Activated CD8-positive, alpha-beta memory T cell treated with anti-CD3 and anti-CD28 coated beads, Interleukin-2, amount 50 U/mL, for 4 hours (primary cell): ENCODE measurements around the gene APC2.
"Not testable (repeated sequence)": the region's sequence is repeated elsewhere in the genome, so short reads cannot be mapped to it uniquely, and the experiment has no call there.

Experiments used
- DNase-seq: peaks from one replicate; pipeline ENCODE4 v3.0.0-alpha.2; 2020

The APC2 gene

DNA sequence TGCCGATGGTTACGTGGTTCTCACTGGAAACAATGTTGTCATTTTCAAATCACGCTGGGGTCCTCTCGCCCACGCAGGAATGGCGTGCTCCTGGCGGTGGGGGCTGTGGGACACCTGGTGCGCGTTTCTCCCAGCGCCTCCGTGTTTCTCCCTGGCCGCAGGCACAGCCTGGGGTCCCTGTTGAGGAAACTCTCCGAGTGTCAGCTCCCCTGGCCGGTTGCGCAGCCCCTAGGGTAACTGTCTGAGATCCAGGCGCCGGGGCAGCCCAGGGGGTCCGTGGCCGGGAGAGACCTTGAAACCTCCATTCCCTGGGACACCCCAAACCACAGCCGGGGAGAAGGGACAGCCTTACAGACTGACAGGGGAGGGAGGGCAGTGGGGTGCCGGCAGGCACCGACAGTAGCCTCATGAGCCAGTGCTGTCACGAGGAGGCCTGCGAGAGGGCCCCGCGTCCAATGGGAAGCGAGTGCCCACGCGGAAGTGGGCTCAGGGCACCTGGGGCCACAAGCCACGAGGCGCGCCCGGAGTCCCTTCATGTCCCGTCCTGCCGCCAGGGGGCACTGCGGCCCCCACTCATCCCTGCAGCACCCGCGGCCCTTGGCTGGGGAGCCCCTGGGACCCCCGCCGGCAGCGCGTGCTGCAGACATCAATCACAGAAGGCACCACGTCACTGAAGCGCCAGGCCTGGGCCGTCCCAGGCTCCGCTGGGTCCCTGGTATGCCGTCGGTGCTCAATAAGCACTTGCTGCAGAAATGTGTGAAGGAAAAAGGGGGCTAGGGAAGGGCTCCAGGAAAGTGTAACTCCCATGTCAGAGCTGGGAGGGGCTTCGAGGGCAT is 53.4 kb downstream of the APC2 start:
- DNase-seq, result peak; percentile 66

DNA sequence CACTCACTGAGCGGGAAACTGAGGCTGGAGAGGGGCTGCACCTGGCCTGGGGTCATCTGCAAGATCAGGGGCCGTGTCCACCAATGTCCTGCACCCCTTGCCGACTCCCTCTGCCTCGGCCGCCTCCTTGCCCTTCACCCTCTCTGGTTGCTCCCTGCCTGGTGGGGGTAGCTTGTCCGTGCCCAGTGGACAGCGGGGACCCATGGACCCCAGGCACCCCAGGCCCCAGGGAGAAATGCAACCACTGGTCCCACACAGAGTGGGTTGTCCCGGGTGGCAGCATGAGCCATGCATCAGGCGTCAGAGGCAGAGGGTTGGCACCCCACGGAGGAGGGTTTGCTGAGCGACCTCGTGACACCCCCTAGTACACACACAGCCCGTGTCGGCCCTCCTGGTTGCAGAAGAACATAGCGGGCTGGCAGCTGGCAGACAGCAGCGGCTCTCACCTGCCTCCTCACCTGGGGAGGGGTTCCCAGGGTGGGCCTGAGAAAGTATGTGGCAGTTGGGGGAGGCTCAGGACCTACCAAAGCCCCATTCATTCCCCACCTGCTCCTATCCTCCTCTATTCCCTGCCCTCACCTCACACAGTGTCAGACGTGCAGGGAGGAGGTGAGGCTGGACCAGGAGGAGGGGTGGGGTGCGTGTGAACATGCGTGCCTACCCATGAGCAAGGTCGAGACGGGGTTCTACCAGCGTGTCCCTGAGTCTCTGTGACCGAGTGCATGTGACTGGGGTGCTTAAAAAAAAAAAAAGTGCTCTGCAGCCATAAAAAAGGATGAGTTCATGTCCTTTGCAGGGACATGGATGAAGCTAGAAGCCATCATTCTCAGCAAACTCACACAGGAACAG is 54.2 kb downstream of the APC2 start:
- no peak for DNase-seq

DNA sequence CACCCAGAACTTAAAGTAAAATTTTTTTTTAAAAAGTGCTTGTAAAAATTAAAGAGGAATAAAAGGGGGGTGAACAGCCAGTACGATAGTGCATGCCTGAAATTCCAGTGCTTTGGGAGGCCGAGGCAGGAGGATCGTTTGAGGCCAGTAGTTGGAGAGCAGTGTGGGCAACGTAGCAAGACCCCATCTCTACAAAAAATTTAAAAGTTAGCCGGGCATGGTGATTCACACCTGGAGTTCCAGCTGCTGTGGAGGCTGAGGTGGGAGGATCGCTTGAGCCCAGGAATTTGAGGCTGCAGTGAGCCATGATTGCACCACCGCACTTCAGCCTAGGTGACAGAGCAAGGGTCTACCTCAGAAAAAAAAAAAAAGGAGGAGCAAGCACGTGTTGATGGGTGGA is 55.1 kb downstream of the APC2 start:
- no peak for DNase-seq

DNA sequence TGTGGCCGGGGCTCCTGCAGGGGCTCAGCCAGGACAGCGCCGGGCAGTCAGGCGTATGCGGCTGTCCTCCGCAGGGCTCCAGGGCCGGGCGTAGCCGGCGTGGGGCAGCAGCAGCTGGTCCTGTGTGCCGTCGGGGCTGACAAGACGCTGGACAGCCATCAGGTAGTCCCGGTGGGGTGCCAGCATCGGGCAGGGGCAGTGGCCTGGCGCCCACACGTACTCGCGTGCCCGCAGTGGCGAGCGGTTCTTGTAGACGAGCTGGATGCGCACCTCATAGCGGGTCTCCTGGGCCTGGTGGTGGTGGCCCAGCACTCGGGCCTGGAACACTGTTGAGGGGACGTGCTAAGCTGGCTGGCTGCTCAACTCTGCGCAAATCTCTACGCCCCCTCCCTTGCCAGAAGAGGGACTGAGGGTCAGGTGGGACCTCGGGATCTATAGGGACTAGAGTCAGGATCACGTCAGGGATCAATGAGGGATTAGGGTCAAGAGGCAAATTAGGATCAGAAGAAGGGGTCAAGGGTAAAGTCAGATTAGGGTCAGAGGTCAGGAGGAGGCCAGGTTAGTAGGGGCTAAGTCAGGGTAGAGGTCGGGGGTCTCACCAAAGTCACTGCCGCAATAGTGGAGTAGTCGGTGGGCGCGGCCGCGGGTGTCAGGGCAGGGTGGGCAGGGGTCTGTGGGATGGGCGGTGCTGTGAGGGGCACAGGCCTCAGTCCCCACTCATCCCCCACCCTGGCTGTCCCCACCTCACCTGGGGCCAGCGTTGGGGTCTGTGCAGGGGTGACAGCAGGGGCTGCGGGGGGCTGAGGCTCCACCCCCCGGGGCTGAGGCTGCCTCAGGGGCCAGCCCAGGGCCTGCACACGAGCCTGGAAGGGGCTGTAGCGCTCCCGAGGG is 56.3 kb downstream of the APC2 start:
- DNase-seq, result no peak

DNA sequence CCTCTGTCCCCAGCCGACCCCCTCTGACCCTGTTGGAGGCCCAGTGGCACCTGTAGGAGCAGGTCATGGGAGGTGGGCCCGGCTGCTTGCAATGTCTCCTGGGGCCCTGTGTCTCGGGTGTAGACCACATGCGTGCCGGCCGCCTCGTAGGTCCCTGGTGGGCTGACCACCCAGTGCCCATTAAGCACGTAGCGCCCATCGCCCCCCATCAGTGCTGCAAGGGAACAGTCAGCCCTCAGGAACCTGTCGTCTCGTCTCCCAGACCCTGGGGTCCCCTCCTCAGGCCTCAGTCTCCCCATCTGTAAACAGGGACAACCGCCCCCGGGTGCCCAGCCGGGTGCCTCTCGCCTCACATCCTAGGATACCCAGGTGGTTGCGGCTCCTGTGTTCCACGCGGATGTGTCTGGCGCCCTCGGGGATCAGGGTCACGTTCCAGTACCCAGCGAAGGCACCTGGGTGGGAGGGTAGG is 57.3 kb downstream of the APC2 start:
- no peak for DNase-seq

DNA sequence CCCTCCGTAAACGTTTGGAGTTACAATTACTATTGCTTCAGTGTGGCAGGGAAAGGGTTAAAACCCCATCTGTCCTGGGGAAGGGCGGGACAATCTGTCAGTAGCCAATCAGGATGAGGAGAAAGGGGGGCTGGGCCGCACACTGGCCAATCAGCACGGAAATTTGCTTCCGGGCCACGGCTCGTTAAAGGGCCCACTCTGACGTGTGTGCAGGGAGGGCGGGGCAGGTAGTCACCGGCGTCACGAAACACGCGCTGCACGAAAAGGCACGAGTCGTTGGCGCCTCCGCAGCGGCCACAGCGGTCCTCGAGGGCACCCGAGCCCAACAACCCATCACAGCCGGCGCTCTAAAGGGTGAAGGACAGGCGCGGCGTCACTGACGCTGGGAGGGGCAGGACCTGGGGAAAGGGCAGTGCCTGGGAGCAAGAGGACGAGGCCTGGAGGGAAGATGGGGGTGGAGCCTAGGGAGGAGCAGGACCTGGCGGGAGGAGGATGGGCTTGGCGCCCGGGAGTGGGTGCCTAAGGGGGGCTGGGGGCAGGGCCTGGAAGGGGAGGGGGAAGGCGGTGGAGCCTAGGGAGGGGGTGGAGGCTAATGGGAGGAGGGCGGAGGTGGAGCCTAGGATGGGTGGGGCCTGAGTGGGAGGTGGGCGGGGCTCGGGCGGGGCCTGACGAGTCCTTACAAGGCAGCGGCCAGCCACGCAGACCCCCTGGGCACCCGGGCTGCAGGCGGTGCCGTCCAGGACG is 58.0 kb downstream of the APC2 start:
- peak; percentile 89 for DNase-seq

DNA sequence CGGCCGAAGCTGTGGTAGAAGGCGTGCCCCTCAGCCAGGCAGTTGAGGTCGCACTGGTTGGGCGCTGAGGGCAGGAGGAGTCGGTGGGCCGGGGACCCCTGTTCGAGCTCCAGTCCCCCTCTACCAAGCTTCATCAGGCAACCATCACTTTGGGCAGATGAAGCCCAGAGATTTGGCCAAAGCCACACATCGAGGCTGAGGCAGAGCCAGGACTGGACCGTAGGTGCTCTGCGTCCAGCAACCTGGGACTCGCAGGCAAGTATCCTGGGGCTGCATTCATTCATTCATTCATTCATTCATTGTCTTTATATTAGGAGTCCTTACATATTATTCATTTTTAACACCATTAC is 58.6 kb downstream of the APC2 start:
- DNase-seq, result no peak

DNA sequence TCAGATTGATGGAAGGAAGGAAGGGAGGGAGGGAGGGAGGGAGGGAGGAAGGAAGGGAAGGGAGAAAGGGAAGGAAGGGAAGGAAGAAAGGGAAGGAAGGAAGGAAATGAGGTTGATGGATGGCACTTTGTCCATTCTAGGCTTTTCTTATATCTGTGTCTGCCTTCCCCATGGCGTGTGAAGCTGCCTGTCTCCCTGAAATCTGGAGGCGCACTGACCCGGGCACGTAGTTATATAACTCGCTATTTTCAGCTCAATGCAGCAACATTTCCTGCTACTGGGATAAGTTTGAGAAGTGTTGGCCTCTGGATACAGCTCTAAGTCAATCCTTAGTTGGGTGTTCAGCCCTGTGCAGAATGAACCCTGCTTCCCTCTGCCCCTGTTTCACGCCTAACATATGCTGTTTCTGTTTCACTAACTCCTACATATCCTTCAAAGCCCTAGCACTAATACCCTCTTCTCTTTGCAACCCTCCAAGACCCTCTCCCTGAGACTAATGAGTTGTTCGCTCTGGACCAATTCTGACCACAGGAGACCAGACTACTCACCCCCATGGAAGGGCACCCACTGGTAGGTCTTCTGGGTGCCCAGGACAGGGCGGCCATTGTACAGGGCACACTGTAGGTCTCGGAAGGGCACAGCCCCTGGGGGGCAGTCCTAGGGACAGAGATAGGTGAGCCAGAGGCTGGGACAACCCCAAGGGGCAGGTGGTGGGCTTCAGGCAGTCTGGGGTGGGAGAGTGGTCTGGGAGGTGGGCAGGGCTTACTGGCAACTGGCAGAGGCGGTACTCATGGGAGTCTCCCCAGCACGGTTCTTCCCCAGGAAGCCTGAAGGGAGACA is 59.9 kb downstream of the APC2 start:
- DNase-seq, result no peak

DNA sequence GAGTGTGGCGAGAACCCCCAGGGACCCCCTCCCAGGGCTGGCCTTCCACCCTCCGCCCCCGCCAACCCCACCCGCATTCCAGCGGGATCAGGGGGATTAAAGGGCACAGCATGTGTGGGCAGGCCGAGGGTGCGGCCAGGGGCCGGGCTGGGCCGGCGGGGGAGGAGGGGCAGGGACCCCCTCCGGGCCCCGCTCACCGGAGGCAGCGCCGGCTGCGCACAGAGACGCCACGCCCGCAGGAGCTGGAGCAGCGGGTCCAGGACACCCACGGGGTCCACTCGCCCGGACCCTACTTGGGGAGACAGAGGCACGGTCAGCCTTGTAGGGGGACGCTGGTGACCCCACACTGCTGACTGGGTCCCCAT is 60.5 kb downstream of the APC2 start:
- no peak for DNase-seq

DNA sequence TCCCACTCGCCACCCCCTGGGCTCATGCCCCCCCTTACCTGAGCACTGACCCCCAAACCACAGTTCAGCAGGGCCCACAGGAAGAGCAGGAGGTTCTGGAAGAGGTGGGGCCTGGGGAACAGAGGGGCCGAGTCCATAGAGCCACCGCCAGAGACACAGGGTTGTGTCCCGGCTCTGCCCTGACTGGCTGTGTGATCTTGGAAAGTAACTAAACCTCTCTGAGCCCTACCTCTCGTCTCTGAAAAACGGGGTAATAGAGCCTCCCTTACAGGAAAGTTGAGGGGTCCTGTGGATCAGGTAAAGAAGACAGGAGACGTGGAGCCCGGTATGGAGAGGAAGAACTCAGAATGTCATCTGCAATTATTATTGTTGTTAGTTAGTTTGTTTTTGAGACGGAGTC is 60.9 kb downstream of the APC2 start:
- DNase-seq, result no peak

DNA sequence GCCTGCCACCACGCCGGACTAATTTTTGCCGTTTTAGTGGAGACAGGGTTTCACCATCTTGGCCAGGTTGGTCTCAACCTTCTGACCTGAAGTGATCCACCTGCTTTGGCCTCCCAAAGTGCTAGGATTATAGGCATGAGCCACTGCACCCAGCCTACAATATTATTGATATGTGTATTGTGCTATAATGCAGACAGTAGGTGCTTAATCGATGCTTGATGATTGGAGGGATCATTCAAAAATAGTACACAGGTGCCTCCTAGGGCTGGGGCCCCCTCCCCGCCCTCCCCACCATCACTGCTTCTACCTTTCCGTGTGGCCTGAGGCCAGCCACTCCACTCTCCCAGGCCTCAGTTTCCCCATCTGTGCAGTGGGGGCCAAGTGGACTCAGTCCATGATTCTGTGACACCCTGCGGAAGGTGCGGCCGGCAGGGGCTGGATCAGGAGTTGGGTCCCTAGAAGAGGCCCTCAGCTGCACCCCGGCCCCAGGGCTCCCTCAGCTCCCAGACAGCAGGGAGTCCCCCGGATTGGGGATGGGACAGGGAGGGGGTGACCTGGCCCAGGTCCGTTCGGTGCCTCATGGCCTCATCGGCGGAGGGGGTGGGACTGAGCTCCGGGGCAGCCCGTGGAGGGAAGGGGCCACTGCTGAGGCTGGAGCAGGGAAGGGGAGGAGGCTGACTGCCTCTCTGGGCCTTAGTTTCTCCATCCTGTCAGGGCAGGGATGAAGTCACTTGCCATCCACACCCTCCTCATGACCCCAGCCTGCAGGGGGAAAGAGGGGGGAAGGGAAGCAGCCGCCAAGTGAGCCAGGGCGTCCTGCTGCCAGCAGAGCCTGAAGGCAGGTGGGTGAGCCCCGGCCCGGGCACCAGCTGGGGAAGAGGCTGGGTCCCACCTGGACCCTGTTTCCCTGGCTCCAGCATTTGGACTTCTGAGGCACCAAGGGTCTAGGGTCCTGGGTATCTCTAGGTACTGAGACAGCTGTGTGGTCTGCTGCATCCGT is 61.7 kb downstream of the APC2 start:
- no peak for DNase-seq

DNA sequence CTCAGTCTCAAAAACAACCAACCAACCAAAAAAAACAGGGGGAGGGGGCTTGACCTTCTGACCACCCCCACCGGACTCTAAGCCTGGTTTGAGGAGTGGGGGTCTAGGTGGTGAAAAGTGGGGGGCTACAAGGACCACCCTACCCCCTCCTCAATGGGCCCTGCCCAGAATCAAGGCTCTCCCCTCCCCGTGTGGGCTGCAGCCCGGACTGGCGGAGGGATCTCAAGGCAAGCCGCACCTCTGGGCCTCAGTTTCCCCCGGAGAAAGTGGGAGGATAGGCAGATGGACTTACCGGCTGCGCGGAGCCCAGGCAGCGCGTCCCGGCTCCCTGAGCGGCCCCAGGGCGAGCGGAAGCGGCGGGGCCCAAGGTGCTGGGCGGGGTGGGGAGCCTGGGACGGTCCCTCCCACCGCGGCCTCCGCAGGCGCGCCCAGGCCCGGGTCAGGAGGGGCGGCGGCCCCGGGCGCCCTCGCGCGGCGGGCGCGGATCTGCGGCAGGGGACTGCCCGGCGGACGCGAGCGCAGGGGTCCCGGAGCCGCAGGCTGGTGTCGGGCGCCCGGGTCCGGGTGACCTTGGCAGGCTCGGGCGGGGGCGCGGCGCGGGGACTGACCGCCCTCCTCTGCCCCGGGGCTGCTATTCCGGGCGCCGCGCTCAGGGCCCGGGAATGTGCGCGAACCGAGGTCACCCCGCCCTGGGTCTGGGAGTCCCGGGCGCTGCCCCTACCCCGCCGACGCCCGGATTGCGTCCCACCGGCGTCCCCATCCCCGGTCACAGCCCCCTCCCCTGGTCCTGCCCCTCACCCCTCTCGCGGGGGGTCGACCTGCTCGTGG is 63.0 kb downstream of the APC2 start, which contains the start of gene ADAMTSL5:
TSS of gene ADAMTSL5 (minus strand) at position 349 of the 828 bp plus-strand sequence. CDS start 2,076 bp downstream, outside the sequence.
- peak; percentile 60 for DNase-seq

DNA sequence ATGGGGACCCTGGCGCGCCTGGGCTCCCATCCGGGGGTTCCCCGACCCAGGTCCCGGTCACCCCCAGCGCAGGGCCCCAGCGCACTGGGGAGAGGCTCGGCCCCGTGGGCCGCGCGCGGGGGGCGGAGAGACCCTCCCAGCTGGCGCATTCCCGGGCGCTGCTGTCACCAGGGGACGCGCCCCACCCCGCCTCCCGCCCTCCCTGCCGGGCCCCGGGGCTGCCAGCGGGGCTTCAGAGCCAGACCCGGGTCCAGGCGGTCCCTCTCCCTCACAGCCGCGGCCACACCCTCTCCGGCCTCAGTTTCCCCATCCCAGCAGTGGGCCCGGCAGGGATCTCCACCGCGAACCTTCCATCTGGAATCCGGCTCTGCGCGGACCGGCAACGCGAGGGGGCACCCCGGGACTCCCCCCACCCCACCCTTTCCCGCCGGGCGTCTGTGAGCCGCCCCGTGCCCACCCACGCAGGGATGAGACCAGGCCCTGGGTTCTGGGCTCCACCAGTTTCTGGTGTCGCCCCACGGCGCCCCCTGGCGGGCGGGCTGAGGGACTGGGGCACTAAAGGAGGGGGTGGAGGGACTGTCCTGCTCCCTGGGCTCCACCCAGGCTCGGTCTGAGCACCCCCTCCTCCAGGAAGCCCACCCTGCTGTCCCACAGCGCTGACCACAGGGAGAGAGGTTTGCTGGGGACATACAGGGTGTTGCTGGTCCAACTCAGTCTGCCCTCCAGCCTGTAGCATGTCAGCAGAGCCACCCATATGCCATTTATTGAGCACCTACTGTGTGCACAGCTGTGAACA is 63.8 kb downstream of the APC2 start:
- peak; percentile 68 for DNase-seq

DNA sequence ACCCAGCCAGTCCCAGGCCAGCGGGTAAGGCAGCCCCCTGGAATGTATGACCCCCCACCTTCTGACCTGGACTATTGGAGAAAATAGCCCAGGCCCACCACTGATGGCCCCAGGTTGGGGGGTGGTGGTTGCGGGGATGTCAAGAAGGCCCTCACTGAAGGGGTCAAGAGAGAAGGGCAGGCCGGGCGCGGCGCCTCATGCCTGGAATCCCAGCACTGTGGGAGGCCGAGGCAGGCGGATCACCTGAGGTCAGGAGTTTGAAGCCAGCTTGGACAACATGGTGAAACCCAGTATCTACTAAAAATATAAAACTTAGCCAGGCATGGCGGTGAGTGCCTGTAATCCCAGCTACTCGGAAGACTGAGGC is 64.4 kb downstream of the APC2 start:
- no peak for DNase-seq

DNA sequence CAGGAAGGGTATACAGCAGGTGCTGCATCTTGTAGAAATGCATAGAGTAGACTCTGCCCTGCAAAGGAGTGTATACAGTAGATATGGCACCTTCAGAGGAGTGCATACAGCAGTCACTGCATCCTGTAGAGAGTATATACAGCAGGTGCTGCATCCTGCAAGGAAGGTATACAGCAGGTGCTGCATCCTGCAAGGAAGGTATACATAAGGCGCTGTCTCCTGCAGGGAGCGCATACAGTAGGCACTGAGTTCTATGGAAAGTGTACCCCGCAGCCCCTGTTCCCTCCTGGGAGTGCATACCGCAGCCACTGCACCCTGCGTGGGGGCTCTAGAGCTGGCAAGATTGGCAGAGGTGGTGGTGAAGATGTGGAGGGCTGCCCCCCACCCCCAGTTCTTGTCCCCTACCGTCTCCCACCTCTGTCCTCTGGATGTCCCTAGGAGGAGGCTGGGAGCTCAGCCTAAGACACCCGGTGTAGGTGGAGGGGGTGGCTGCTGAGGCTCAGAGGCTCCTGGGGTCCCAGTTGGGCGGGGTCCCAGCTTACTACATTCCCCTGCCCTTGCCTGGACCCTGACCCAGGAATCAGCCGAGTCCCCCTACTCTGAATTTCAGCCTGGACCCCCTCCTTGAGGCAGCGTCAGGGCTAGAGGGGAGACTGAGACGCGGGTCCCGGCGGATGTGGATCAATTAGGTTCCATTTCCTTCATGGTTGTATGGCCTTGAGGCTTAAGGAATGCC is 65.2 kb downstream of the APC2 start:
- no peak for DNase-seq

DNA sequence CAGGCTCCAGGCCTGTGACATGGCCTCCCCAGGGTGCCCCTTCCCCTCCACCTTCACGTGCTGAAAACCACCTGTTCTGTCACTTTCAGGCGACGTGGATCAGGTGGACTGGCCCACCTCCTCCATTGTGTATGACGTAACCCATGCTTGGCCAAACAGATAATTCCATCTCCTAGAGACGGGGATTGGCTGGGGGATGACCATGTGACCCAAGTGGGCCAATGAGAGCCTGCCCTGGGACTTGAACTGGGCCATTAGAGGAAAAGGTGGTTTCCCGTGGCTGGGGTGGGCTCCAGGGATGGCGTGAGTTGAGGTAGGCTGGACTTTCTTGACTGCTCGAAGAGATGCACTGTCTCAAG is 66.5 kb downstream of the APC2 start:
- DNase-seq, result no peak

DNA sequence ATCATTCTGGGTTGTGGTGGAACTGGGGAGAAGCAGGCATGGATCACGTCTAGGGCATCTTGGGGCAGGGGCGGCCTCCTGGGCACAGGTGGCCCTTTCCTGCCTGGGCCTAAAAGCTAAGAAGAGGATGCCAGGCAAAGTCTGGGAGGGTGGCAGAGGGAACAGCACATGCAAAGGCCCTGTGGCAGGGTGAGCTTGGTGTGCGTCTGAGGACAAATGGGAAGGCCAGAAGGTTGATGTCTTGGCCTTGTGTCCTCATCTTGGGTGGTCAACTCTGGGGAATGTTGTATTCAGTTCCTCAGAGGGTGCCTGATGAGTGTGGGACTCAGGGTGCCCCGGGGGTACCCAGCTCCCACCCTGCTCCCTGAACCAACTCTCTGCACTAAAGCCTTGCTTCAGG is 68.5 kb downstream of the APC2 start:
- DNase-seq, result no peak

DNA sequence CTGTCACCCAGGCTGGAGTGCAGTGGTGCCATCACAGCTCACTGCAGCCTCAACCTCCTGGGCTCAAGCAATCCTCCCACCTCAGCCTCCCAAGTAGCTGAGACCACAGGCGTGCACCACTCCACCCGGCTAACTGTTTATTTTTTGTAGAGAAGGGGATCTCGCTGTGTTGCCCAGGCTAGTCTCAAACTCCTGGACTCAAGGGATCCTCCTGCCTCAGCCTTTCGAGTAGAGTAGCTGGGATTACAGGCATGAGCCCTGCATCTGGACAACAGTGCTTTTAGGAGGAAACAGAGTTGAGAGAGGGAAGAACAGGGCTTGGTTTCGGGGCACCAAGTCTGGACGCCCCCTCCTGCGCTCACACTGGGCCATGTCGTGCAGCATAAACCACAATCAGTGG is 69.9 kb downstream of the APC2 start:
- DNase-seq, result not testable (repeated sequence)
